Suppressor macrophage (primary cell): ENCODE results near the gene NKX1-1.
"Not testable (repeated sequence)": the region's sequence is repeated elsewhere in the genome, so short reads cannot be mapped to it uniquely, and the experiment has no call there.

Experiments
- DNase-seq, 4 experiments: peaks; one replicate each; pipeline ENCODE4 v3.0.0-alpha.2; 2020 to 2022

Gene NKX1-1

DNA sequence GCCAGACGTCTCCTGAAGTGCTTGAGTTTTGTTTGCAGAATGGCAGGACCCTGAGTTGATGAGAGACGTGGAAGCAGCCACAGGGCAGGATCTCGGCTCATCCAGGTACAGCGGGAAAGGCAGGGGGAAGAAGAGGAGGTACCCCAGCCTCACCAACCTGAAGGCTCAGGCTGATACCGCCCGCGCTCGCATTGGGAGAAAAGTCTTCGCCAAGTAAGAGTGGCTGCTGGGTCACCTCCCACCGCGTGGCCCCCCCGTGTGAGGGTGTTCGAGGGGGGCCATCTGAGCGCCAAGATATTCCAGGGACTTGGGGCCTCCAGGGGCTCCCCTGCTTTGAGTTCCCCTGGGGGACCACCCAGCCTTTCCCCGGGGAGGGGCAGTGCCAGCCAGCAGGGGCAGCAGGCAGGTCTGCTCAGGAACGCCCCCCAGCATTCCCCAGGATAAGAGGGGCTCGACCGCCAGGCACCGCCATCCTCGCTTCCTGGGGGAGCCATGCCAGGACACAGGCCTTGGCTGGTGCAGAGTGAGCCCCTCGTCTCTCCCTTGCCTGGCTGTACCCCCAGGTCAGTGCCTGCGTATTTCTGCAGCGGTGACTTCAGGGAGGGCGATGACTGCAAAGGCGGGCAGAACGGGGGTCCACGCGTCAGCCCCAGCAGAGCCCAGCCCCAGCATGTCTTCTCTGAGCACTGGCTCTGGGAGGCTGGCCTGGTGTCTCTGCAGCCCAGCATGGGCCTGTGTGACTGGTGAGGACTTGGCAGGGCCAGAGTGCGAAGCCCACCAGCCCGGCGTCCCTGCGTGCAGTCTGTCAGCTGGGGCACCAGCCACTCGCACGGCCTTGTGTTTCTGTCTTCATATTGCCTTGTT, 22.3 kb downstream of the NKX1-1 start:
- DNase-seq = no peak

DNA sequence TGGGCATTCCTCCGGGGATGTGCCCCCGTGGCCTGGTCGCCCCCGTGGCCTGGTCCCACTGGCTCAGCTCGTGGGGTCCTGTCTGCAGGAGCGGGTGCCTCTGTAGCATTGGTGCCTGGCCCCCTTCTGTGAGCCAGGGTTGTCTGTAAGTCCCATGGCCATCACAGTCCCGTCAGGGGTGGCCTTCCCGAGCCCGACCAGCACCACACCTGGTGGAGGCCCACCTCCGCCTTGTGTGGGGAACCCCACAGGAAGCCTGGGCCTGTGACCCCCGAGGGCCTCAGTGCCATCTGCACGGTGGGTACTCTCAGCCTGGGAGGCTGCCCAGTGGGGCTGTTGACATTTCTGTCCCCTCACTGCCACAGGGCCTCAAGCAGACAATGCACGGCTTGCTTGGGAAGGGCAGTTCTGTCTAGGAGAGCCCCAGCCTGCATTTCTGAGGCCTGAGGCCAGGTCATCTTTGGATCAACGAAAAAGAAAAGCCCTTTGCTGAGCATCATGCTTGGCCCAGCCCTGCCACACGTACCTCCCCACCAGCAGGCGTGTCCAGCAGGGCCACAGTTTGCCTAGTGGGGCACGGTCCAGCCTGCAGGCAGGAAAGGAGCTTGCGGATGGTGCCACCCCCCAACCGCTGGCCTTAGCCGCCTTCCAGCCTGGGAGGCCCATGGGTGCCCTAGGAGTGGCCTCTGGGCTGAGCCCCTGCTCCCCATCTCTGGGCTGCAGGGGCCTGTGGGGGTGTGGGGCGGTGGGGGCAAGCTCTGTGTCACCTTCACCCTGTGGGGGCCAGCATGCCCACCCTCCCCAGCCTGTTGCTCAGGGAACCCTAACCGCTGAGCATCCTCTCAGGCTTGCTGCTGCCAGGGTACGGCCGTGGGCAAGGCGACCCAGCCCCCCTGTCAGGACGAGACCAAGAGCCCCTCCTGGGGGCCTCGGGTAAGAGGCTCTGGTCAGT, 23.2 kb downstream of the NKX1-1 start:
- no peak for DNase-seq

DNA sequence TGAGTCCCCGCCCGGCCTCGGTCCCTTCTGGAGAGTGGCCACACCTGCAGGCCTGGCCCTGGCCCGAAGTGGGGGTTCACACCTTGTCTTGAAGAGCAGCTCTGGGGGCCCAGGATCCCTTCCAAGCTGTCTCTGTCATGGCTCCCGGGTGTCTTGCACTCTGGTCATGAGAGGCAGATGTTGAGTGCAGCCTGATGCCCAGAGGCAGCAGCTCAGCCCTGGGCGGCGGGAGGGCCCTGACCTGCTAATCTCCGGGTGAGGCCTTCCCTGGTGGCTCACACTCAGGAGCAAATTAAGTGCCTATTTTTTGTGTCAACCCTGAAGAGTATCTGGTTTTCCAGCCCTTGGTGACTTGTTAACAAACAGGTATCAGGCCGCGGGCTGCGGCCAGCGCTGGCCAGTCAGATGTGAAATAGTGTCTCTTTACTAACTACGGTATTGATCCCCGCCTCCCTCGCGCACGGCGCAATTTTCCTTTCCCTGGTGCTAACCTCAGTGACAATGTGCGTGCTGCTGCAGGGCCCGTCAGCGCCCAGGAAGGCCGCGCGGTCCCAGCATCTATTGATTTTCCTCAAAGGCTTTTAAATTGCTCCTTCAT, 24.2 kb downstream of the NKX1-1 start:
- DNase-seq = no peak

DNA sequence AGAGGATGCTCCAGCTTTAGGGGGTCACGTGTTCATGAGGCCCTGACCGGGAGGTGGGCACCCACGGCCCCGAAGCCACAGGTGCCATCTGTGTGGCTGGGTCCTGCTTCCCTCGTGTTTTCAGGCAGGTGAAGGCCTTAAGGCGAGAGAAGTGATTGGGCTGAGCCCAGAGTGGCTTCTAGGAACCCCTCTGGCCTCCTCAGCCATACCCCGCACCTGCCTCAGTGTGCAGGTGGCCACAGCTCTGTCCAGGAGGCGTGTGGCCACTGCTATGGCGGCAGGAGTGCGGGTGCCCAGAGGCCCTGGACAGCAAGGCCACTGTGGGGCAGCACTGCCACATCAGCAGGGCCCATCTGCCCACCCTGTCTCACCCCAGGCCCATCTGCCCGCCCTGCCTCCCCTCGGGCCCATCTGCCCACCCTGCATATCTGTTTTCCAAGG, 25.0 kb downstream of the NKX1-1 start:
- no peak for DNase-seq

DNA sequence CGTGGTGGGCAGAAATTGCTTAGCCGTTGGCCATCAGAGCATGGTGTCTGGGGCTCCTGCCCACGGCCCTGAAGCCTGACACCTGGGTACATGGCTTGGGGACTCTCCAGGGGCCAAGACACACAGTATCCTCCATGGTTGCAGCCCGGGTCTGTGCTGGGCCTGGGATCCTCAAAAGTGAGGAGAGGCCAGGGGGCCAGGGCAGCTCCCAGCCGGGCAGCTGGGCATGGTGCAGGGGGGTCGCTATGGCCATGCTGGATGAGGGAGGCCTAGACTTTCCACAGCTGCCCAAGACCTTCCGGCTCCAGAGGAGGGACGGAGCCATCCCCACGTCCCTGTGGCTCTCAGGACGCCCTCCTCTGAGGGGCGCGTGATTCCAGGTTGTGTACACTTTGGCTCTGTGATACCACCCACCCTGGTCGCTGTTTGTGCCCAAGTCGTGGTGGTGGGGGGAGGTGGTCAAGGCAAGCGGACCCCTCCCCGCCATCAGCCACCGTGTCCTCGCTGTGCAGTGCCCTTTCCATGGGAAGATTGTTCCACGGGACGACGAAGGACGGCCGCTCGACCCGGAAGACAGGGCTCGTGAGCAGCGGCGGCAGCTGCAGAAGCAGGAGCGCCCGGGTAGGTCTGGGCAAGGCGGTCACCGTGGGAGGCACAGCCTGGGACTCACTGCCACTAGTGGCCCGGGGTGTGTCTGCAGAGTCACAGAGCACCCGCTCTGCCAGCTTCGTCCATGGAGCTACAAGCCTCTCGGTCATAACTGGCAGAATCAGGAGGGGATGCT, 25.7 kb downstream of the NKX1-1 start:
- DNase-seq = no peak

DNA sequence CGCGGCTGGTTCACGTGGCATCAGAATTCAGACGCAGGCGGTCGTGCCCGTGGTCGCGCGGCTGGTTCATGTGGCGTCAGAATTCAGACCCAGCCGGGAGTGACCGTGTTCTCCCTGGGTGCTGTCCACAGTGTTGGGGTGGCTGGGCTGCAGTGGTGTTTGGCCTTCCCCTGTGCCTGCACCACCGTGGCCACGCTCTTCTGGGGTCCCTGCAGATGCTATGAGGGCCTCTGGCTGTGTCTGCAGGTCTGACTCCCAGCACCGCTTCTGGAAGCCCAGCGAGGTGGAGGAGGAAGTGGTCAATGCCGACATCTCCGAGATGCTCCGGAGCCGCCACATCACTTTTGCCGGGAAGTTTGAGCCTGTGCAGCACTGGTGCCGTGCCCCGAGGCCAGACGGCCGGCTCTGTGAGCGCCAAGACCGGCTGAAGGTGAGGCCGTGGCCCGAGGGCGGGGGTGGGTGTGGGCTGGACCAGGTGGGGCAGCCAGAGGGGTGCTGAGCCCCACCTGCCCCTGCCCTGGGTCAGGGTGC, 26.4 kb downstream of the NKX1-1 start:
- no peak for DNase-seq

DNA sequence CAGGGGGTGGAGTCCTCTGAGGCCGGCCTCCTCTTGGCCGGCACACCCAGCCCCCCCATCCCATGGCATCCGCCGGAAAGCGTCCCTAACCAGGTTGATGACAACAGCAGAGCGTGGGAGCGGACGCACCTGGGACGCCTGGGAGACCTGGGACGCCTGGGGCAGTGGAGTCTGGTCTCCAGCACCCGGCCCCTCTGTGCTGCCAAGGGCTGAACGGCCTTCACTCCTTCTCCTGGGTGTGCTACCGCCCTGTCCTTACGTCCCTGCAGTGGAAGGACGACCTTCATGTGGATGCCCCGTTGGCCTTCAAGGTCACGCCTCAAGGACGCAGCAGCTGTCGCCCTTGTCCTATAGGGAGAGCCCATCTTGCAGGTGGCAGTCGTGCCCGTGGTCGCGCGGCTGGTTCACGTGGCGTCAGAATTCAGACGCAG, 26.9 kb downstream of the NKX1-1 start:
- no peak for DNase-seq

DNA sequence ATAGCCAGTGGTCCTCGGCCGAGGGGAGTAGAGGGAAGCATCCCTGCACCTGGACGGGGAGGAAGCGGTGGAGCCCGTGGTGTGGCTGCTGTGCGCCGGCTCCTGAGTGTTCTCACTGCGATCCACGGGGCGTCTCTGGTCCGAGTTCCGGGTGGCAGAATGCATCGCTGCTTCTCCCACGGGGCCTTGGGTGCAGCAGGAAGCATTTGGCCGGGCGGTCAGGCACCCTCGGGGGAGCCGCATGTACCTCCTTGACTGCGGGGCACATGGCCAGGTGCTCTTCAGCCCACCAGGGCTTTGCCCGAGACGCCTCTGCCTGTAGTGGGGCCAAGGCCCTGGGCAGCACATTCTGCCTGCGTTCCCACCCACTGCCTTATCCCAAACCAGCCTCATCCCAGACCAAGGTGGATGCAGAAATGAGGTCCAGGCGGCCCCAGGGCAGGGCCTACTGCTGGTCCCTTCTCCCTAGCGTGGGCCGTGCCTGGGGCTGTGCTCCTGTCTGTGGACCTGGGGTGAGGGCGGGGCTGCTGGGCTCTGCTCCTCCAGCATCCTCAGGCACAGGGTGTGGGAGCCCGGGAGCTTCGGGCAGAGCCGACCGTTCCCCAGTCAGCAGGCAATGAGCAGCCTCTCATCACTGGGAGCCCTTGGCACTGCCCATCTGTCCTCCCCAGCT, 27.5 kb downstream of the NKX1-1 start:
- no peak for DNase-seq

DNA sequence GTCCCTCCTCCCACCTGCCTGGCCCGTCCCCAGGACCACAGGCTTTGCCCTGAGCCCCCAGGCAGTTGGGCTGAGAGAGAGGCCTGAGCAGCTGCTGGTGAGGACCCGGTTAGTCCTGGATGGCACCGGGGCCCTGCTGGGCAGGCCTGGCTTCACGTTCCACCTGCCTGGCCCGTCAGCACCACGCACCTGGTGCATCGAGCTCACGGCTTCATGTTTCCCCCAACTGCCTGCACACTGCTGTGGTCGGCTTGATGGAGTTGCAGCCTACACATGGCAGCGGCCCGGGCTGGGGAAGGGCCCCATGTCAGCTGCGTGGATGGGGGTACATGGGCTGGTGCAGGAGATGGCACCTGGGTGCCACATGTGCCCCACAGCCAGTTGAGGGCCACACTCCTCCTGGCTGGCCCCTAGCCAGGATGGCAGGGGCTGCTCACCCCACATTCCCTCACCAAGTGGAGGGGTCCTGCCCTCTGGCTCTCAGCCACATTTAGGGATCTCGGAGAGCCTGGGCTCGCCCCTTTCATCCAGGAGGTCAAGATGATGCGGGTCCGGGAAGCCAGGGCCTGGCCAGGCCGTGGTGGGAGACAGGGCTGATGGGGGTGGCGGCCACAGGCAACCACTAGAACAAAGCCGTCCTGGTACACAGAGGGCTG, 28.5 kb downstream of the NKX1-1 start:
- DNase-seq = no peak

DNA sequence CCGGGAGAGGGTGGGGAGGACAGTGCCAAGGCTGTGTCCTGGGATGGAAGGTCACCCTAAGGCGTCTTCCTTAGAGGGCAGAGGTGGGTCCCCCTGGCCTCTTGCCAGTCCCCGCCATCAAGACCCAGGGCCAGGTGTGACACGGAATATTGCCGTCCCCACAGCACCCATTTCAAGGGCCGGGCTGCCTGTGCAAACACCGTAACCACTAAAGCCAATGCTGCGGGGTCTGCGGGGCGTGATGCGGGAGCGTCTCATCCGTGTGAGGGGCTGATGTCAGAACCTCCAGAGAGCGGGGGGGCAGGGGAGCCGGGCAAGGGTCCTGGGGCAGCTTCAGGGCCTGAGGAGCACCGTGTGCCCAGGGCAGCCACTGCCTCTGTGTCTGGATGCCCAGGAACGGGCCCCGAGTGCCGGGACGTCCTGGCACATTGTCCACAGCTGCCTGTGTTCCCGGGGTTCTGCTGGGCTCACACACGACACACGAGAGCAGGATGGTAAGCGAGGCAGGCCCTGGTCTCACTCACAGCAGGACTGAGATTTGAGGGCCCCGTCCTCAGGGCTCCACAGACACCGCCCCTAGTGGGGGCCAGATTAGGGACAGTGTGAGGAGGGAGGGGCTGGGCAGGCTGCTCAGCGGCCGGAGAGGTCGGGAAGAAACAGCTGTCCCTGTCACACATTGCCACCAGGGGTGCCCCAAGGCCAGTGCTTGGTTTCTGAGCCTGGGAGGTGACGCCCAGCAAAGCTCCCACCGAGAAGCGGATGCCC, 29.2 kb downstream of the NKX1-1 start:
- no peak for DNase-seq

DNA sequence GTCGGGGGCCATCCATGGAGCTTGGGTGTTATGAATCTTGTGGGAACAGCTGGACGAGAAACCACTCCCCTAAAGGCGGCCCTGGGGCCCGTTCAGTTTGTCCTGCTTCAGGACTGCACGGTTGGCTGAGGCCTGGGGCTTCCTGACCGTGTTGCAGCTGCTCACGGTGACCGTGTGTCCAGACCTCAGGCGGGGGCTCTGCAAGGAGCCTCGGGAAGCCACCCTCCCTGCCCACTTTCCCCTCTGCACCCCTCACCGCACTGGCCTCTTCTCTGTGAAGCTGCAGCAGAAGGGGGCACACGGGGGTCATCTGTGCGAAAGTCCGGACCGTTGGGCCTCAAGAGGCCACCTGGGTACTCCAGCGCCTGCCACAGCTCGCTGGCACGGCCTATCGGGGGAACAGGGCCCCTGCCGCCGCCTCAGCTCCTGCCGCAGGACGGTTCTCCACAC, 29.8 kb downstream of the NKX1-1 start:
- DNase-seq = no peak

DNA sequence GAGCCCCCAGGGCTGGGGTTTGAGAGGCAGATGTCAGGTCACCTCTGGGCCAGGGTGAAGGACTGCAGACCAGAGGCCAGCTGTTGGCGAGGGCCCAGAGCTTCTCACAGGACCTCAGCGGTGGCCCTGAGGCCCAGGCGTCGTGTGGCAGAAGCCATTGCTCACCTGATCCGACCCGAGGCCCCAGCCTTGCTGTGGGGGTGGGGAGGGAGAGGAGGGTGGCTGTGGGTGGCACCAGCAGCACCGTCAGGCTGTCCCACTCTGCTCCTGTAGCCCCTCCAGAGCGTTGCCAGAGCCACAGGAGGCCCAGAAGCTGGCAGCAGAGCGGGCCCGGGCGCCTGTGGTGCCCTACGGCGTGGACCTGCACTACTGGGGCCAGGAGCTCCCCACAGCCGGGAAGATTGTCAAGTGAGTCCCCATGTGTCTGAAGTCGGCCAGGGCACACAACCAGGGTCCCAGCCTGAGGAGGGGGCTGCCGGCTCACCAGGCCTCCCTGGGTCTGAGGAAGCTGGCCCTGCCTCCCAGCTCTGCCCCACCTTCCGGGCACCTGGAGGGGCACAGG, 30.4 kb downstream of the NKX1-1 start:
- no peak for DNase-seq

DNA sequence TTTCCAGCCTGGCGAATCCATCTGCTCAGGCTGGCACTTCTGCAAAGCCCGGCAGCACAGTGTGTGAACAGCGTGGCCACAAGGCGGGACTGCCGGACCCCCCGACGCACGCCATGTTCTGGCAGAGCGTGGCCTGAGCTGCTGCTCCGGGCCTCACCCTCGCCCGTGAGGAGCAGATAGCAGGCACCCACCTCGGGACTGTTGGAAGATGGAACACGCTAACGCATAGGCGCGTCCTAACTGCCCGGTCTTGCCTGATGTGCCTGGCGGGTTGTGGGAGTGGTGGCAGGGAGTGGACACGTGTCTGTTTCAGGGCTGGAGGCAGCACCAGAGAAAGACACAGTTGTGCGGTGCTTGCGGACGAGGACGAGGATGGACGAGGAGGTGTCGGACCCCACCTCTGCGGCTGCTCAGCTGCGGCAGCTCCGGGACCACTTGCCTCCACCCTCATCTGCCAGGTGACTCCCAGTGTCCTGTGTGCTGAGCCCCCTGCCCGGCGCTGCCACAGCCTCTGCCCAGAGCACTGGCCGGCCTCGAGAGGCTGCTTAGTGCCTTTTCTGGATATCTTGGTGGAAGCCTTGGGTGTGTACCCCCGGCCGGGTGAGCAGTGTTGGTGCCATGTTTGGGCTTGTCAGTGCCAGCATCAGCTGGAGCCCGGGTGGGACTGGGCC, 31.1 kb downstream of the NKX1-1 start:
- no peak for DNase-seq

DNA sequence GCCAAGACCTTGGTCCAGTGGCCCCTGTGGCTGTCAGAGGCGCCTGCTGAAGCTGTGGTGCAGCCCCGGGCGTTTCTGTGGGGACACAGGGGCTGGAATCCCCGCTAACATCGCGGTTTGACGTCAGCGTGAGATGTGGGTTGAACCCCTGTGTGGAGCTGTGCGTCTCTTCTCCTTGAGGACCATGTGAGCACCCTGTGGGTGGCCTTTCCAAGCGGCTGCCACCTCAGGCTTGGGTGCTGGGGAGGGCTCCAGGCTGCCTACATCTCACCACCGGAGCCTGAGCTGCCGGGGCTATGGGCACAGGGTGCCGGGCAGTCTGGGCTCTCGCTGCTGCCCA, 31.6 kb downstream of the NKX1-1 start:
- no peak for DNase-seq

DNA sequence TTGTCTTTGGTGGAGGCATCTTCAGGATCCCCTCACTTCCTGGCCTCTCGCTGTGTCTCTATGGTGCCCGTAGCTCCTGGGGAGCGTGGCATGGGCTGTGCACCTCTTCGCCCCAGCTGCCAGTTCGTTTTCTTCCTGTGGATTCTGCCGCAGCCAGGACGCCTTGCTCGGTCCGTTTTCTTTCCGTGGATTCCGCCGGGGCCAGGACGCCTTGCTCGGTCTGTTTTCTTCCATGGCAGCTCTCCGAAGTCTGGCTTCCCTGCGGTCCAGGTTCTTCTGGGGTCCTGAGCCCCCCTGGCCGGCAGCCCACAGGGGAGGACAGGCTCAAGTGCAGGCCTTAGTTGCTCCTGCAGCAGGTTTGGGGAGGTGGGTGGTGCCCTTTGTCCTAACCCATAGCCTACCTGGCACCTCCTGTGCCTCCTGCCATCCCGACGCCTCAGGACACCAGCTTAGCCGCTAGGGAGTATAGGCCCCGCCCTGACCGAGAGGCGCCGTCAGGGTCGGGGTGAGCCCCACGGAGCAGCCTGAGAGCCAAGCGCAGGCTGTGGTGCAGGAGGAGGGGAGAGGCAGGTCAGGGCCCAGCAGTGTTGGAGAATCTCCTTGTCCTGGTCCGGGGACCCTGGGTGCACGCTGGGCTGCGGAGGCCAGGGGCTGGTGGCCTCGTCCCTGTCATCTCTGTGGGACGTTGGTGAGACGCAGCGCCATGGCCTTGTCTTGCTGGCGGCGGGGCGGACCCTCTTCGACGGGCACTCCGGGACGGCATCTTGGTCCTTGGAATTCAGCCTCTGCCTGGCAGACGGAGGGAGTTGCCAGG, 32.1 kb downstream of the NKX1-1 start:
- DNase-seq = no peak

DNA sequence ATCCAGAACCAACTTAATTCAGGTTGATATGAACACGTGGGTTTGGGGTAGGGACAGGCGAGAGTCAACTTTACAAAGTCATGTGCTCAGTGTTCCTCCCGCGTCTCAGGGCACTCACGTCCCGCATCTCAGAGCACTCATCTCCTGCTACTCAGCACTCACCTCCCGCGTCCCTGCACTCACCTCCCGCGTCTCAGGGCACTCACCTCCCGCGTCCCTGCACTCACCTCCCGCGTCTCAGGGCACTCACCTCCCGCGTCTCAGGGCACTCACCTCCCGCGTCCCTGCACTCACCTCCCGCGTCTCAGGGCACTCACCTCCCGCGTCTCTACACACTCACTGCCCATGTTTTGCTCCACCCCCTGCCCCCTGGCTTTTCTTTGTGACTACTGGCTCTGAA, 33.7 kb downstream of the NKX1-1 start:
- DNase-seq = not testable (repeated sequence)

DNA sequence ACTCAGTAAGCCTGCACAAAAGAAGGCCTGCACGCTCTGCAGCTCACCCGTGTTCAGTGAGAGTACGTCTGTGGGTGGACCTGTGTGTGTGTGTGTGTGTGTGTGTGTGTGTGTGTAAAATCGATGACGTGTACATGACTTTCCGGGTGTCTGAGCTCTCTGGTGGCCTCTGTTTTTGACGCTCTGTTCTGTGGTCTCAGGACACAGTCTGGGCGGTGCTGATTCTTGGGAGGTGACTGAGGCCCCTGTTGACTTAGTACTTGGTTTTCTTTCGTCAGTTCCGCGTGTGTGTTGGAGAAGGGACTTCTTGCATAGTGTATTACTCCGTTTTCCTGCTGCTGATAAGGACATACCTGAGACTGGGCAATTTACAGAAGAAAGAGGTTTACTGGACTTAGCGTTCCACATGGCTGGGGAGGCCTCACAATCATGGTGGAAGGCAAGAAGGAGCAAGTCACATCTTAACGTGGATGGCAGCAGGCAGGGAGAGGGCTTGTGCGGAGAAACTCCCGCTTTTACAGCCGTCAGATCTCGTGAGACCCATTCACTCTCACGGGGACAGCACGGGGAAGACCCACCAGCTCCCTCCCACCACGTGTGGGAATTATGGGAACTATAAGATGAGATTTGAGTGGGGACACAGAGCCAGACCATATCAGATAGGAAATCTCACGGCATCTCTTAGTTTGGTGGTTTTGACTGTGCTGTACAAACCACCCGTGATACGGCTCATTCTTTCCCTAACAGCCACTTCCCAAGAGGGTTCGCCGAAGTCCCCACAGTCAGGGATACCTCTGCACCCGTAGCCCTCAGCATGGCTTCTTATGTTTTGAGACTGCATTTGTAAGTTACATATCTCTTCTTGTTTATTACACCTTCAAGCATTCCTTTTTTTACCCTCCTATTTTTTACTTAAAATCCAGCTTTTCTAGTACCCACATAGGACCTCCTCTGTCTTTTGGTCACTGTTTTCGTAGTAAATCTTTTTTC, 34.8 kb downstream of the NKX1-1 start:
- DNase-seq = no peak
